Measurements from ENCODE around the gene GRIK3. TPM values are rescaled to one million over a fixed set of nuclear protein-coding genes. Genes with fewer than 3 reads are reported as not detected.
"Not testable (repeated sequence)": the region's sequence is repeated elsewhere in the genome, so short reads cannot be mapped to it uniquely, and the experiment has no call there.

The GRIK3 gene
- total RNA-seq (under 0.01 TPM in 1 of 2 replicates, not detected in the other), polyA plus RNA-seq (not detected in 2 replicates)

DNA sequence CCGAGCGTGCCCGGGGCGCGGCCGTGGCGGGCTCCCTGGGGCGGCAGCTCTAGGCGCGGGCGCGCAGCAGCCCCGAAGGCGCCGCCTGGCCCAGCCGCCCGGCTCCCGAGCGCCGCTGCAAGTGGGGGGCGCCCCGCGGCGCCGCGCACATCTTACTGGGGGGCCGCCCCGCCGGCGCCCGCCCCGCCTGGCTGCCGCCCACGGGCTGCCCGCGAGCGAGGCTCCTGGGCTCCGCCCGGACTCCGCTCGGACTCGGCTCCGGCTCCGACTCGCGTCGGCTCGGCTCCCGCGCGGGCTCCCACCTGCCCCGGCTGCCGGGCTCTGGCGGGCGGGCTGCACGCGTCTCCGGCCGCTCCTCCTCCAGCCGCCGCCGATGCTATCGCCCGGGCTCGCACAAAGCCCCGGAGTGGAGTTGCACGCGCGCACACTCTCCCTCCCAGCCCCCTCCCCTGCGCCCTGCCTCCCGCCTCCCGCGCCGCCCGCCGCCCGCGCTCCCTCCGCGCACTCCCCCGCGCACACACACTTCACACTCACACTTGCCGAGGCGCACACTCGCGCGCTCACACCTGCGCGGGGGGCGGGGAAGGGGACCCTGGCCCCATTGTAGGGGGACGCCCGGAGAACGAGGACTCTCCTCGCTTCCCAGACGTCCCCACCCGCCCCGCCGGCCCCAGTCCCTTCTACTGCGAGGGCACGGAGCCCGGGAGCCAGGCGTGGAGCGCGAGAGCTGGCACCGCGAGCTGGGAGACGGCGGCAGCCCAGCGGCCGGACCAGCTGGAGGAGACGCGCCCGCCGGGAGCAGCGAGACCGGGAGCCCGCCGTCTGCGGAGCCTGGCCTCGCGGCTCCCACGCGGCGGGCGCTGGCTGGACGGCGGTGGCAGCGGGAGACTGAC lies at the start of gene GRIK3:
GRIK3 (minus strand) TSS at position 395 of the 893 bp plus-strand sequence. CDS start 407 bp downstream, outside the sequence.
- Histone ChIP-seq H3K9me3 (ENCODE audit: low read depth) (no peaks in the 10 kb centered on the region), H3K9me2 (replicated peaks; ENCODE audit: insufficient read depth) (no peaks in the 10 kb centered on the region), H3K4me3 (no peak within 1 kb of the TSS), H3K27ac (no peak within 1 kb of the TSS), H4K20me1 (ENCODE audit: insufficient read depth, poor library complexity, severe bottlenecking) (no peaks in the 10 kb centered on the region), H3K4me1 (ENCODE audit: insufficient read depth) (no peaks in the 10 kb centered on the region), H3K27me3 (peaks cover 93% of the 10 kb centered on the region), H3K79me2 (no peaks in the 10 kb centered on the region), H3K36me3 (replicated peaks; ENCODE audit: insufficient read depth, low read depth) (no peaks in the 10 kb centered on the region), H3K4me2 (peak within 1 kb of the TSS; percentile 68), H2AFZ (no peak within 1 kb of the TSS)
- 3% methylated on average over 26 of the region's 128 CpGs for WGBS (ENCODE audit: low lambda C conversion rate, missing lambda C conversion rate)
- DNase-seq (ENCODE audit: low spot score) = peak; percentile 38
- TF ChIP-seq EZH2phosphoT487 (IDR thresholded peaks at IDR 0.05; ENCODE audit: low read depth, severe bottlenecking, unreplicated experiment) (peak; percentile 63), EZH2 (IDR thresholded peaks at IDR 0.05; ENCODE audit: borderline replicate concordance) (no peak)

GRCh38 chr1:37084013-37084412 lies 49.7 kb upstream of the GRIK3 start:
- no peaks in the 10 kb centered on the region for H4K20me1 ChIP-seq (ENCODE audit: insufficient read depth, poor library complexity, severe bottlenecking)
- no peak overlapping the region for H3K4me2 ChIP-seq
- no peaks in the 10 kb centered on the region for H3K36me3 ChIP-seq (replicated peaks; ENCODE audit: insufficient read depth, low read depth)
- no peaks in the 10 kb centered on the region for H3K9me3 ChIP-seq (ENCODE audit: low read depth)
- H3K27ac ChIP-seq = no peak overlapping the region
- no peaks in the 10 kb centered on the region for H3K9me2 ChIP-seq (replicated peaks; ENCODE audit: insufficient read depth)
- H2AFZ ChIP-seq = no peak overlapping the region
- TF ChIP-seq EZH2 (IDR thresholded peaks at IDR 0.05; ENCODE audit: borderline replicate concordance) (no peak), EZH2phosphoT487 (IDR thresholded peaks at IDR 0.05; ENCODE audit: low read depth, severe bottlenecking, unreplicated experiment) (no peak)
- H3K27me3 ChIP-seq = peaks cover 8% of the 10 kb centered on the region
- no peaks in the 10 kb centered on the region for H3K4me1 ChIP-seq (ENCODE audit: insufficient read depth)
- 83% methylated on average over 10 of the region's 10 CpGs for WGBS (ENCODE audit: low lambda C conversion rate, missing lambda C conversion rate)
- H3K79me2 ChIP-seq = no peaks in the 10 kb centered on the region
- no peak overlapping the region for H3K4me3 ChIP-seq
- DNase-seq (ENCODE audit: low spot score) = no peak

DNA sequence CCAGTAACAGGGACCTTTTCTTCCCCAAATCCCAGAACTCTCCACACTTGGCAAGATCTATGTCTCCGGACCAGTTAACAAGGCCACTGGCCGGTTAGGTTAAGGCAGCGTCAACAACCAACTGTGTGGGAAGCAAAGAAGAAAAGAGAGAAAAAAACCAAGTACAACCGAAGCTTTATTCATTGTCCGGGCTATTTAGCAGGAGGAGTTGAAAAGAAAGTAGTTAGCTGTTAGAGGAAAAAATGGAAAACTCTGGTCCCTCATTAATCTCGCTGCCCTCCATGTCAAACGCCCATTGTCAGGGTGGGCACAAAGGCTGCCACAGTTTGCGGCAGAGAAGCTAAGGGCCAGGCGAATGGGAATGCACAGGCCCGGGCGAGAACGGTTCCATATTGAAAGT lies 49.3 kb upstream of the GRIK3 start:
- WGBS (ENCODE audit: low lambda C conversion rate, missing lambda C conversion rate) = 96% methylated on average over 12 of the region's 12 CpGs

DNA sequence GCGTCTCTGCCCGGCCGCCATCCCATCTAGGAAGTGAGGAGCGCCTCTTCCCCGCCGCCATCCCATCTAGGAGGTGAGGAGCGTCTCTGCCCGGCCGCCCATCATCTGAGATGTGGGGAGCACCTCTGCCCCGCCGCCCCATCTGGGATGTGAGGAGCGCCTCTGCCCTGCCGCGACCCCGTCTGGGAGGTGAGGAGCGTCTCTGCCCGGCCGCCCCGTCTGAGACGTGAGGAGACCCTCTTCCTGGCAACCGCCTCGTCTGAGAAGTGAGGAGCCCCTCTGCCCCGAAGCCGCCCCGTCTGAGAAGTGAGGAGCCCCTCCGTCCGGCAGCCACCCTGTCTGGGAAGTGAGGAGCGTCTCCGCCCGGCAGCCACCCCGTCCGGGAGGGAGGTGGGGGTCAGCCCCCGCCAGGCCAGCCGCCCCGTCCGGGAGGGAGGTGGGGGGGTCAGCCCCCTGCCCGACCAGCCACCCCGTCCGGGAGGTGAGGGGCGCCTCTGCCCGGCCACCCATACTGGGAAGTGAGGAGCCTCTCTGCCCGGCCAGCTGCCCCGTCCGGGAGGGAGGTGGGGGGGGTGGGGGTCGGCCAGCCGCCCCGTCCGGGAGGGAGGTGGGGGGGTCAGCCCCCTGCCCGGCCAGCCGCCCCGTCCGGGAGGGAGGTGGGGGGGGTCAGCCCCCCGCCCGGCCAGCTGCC lies 46.1 kb upstream of the GRIK3 start:
- WGBS (ENCODE audit: low lambda C conversion rate, missing lambda C conversion rate) = 87% methylated on average over 9 of the region's 54 CpGs
- H2AFZ ChIP-seq; H3K4me3 ChIP-seq; H3K9me2 ChIP-seq (replicated peaks; ENCODE audit: insufficient read depth); H3K79me2 ChIP-seq; H3K9me3 ChIP-seq (ENCODE audit: low read depth); H3K4me1 ChIP-seq (ENCODE audit: insufficient read depth); H3K27ac ChIP-seq; H3K4me2 ChIP-seq; H3K36me3 ChIP-seq (replicated peaks; ENCODE audit: insufficient read depth, low read depth); DNase-seq (ENCODE audit: low spot score); H3K27me3 ChIP-seq; H4K20me1 ChIP-seq (ENCODE audit: insufficient read depth, poor library complexity, severe bottlenecking): not testable (repeated sequence)

More for the DNA sequence above, 49.3 kb upstream of the GRIK3 start:
- no peak overlapping the region for H3K4me3 ChIP-seq
- TF ChIP-seq EZH2 (IDR thresholded peaks at IDR 0.05; ENCODE audit: borderline replicate concordance) (no peak), CTCF (IDR thresholded peaks at IDR 0.05; ENCODE audit: poor library complexity) (no peak), EZH2phosphoT487 (IDR thresholded peaks at IDR 0.05; ENCODE audit: low read depth, severe bottlenecking, unreplicated experiment) (no peak)
- no peaks in the 10 kb centered on the region for H4K20me1 ChIP-seq (ENCODE audit: insufficient read depth, poor library complexity, severe bottlenecking)
- no peak overlapping the region for H3K4me2 ChIP-seq
- no peak overlapping the region for H2AFZ ChIP-seq
- H3K9me2 ChIP-seq (replicated peaks; ENCODE audit: insufficient read depth) = no peaks in the 10 kb centered on the region
- H3K9me3 ChIP-seq (ENCODE audit: low read depth) = no peaks in the 10 kb centered on the region
- no peak for DNase-seq (ENCODE audit: low spot score)
- no peaks in the 10 kb centered on the region for H3K36me3 ChIP-seq (replicated peaks; ENCODE audit: insufficient read depth, low read depth)
- H3K79me2 ChIP-seq = no peaks in the 10 kb centered on the region
- H3K4me1 ChIP-seq (ENCODE audit: insufficient read depth) = no peaks in the 10 kb centered on the region
- H3K27me3 ChIP-seq = peaks cover 8% of the 10 kb centered on the region
- H3K27ac ChIP-seq = no peak overlapping the region
